Measurements from ENCODE around the gene LHFPL6. TPM values are rescaled to one million over a fixed set of nuclear protein-coding genes. Genes with fewer than 3 reads are reported as not detected.

Gene LHFPL6
- total and polyA plus RNA-seq, 5 donors from 2014 or later, result 0.20 to 0.42 TPM; not detected in 3

DNA sequence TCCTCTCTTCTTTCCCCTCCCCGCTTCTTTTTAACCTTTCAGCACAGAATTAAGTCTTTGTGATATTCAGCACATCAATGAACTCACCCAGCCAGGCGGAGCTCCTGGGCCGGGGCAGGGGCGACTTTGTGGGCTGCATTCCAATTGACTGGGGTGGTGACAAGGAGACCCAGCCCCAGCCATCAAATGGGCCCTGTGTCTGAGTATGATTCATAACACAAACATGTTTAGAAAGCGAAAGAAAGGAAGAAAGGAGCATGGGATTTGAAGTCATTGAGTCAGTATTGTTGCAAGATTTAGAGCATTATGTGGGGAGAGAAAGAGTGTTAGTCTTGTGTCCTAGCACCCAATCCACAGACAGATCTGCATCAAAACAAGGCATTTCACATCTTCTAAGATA is 185.3 kb downstream of the LHFPL6 start:
- H3K27ac Mint-ChIP-seq, result peak overlapping the region in 1 of 3 donors; percentile 34
- Histone ChIP-seq H3K27ac (ENCODE audit: insufficient read depth, low read length, poor library complexity, severe bottlenecking) (no peak overlapping the region), H3K36me3 (ENCODE audit: control insufficient read depth, insufficient read depth, low read length) (no peaks in the 10 kb centered on the region), H3K4me1 (ENCODE audit: control insufficient read depth, insufficient read depth, low read length, poor library complexity, severe bottlenecking) (no peaks in the 10 kb centered on the region), H3K27me3 (ENCODE audit: control insufficient read depth, insufficient read depth, low read length) (peaks cover 7% of the 10 kb centered on the region), H3K4me3 (ENCODE audit: low read depth, low read length) (no peak overlapping the region), H3K9me3 (ENCODE audit: control insufficient read depth in 2 of 2, low read length in 2 of 2) (no peaks in the 10 kb centered on the region)
- DNase-seq, result no peak
- H3K9me3 Mint-ChIP-seq, result peaks cover 0 to 2% (median 0%) of the 10 kb centered on the region in 7 donors
- no peaks in the 10 kb centered on the region for H3K4me1 Mint-ChIP-seq
- H3K27me3 Mint-ChIP-seq, result peaks cover 8% of the 10 kb centered on the region
- no peaks in the 10 kb centered on the region for H3K36me3 Mint-ChIP-seq
- no peak overlapping the region for H3K4me3 Mint-ChIP-seq
- no peak for ATAC-seq (ENCODE audit: low read depth in 2 of 2)

DNA sequence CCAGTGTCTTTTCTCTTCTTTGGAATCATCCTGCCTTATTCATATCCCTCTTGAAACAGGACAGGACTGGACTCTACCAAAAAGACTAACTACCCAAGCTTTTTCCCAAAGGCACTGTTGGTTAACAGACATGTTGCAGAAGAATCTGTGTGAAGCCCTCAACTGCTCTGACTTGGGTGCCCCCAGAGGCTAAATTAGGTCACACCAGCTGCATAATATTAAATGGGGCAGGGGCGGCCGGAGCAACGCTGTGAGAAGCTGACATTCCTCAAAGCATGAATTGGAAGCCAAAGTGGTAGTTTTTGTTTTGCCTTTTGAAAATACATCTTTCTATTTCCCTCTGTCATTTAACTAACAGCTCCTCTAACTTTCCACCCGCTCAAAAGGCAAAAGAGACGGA is 185.9 kb downstream of the LHFPL6 start:
- H3K27ac Mint-ChIP-seq, result peak overlapping the region in 1 of 3 donors; percentile 34
- H3K9me3 ChIP-seq (ENCODE audit: control insufficient read depth in 2 of 2, low read length in 2 of 2), result no peaks in the 10 kb centered on the region
- no peak overlapping the region for H3K4me3 ChIP-seq (ENCODE audit: low read depth, low read length)
- H3K27me3 Mint-ChIP-seq, result peaks cover 8% of the 10 kb centered on the region
- no peaks in the 10 kb centered on the region for H3K4me1 Mint-ChIP-seq
- no peaks in the 10 kb centered on the region for H3K4me1 ChIP-seq (ENCODE audit: control insufficient read depth, insufficient read depth, low read length, poor library complexity, severe bottlenecking)
- H3K27me3 ChIP-seq (ENCODE audit: control insufficient read depth, insufficient read depth, low read length), result peaks cover 7% of the 10 kb centered on the region
- ATAC-seq (ENCODE audit: low read depth in 2 of 2) (no peak), DNase-seq (no peak)
- H3K4me3 Mint-ChIP-seq, result no peak overlapping the region
- no peaks in the 10 kb centered on the region for H3K36me3 ChIP-seq (ENCODE audit: control insufficient read depth, insufficient read depth, low read length)
- no peak overlapping the region for H3K27ac ChIP-seq (ENCODE audit: insufficient read depth, low read length, poor library complexity, severe bottlenecking)
- peaks cover 0 to 2% (median 0%) of the 10 kb centered on the region in 7 donors for H3K9me3 Mint-ChIP-seq
- H3K36me3 Mint-ChIP-seq, result no peaks in the 10 kb centered on the region

- Mint-ChIP-seq H3K27ac (no peak overlapping the region), H3K27me3 (peaks cover 8% of the 10 kb centered on the region), H3K4me1 (no peaks in the 10 kb centered on the region), H3K9me3 (peaks cover 0 to 2% (median 0%) of the 10 kb centered on the region in 7 donors), H3K4me3 (no peak overlapping the region), H3K36me3 (no peaks in the 10 kb centered on the region)
- ATAC-seq (ENCODE audit: low read depth in 2 of 2) (no peak), DNase-seq (peak in 1 of 3 donors; percentile 12)
- Histone ChIP-seq H3K27ac (ENCODE audit: insufficient read depth, low read length, poor library complexity, severe bottlenecking) (no peak overlapping the region), H3K9me3 (ENCODE audit: control insufficient read depth in 2 of 2, low read length in 2 of 2) (no peaks in the 10 kb centered on the region), H3K36me3 (ENCODE audit: control insufficient read depth, insufficient read depth, low read length) (no peaks in the 10 kb centered on the region), H3K4me3 (ENCODE audit: low read depth, low read length) (no peak overlapping the region), H3K4me1 (ENCODE audit: control insufficient read depth, insufficient read depth, low read length, poor library complexity, severe bottlenecking) (no peaks in the 10 kb centered on the region), H3K27me3 (ENCODE audit: control insufficient read depth, insufficient read depth, low read length) (peaks cover 7% of the 10 kb centered on the region)
Measured at GRCh38 chr13:39415008-39415802, 187.8 kb downstream of the LHFPL6 start.

GRCh38 chr13:39414339-39414738 is 188.7 kb downstream of the LHFPL6 start:
- no peak for ATAC-seq (ENCODE audit: low read depth in 2 of 2)
- H3K9me3 ChIP-seq (ENCODE audit: control insufficient read depth in 2 of 2, low read length in 2 of 2), result no peaks in the 10 kb centered on the region
- no peak overlapping the region for H3K4me3 ChIP-seq (ENCODE audit: low read depth, low read length)
- Mint-ChIP-seq H3K27ac (no peak overlapping the region), H3K27me3 (peaks cover 13% of the 10 kb centered on the region), H3K36me3 (no peaks in the 10 kb centered on the region), H3K4me1 (no peaks in the 10 kb centered on the region), H3K4me3 (no peak overlapping the region), H3K9me3 (peaks cover 0 to 2% (median 0%) of the 10 kb centered on the region in 7 donors)
- no peaks in the 10 kb centered on the region for H3K36me3 ChIP-seq (ENCODE audit: control insufficient read depth, insufficient read depth, low read length)
- no peak overlapping the region for H3K27ac ChIP-seq (ENCODE audit: insufficient read depth, low read length, poor library complexity, severe bottlenecking)
- peaks cover 7% of the 10 kb centered on the region for H3K27me3 ChIP-seq (ENCODE audit: control insufficient read depth, insufficient read depth, low read length)
- H3K4me1 ChIP-seq (ENCODE audit: control insufficient read depth, insufficient read depth, low read length, poor library complexity, severe bottlenecking), result no peaks in the 10 kb centered on the region
- no peak for DNase-seq

- no peak for ATAC-seq (ENCODE audit: low read depth in 2 of 2)
- H3K27me3 ChIP-seq (ENCODE audit: control insufficient read depth, insufficient read depth, low read length), result peaks cover 4% of the 10 kb centered on the region
- Mint-ChIP-seq H3K36me3 (no peaks in the 10 kb centered on the region), H3K4me3 (no peak overlapping the region), H3K27me3 (peaks cover 13% of the 10 kb centered on the region), H3K4me1 (no peaks in the 10 kb centered on the region), H3K27ac (no peak overlapping the region), H3K9me3 (peaks cover 0 to 2% (median 0%) of the 10 kb centered on the region in 7 donors)
- DNase-seq, result no peak
- no peaks in the 10 kb centered on the region for H3K4me1 ChIP-seq (ENCODE audit: control insufficient read depth, insufficient read depth, low read length, poor library complexity, severe bottlenecking)
- H3K27ac ChIP-seq (ENCODE audit: insufficient read depth, low read length, poor library complexity, severe bottlenecking), result no peak overlapping the region
- H3K9me3 ChIP-seq (ENCODE audit: control insufficient read depth in 2 of 2, low read length in 2 of 2), result no peaks in the 10 kb centered on the region
- H3K36me3 ChIP-seq (ENCODE audit: control insufficient read depth, insufficient read depth, low read length), result no peaks in the 10 kb centered on the region
- no peak overlapping the region for H3K4me3 ChIP-seq (ENCODE audit: low read depth, low read length)
Measured at GRCh38 chr13:39411511-39411910, 191.5 kb downstream of the LHFPL6 start.

- ATAC-seq (ENCODE audit: low read depth in 2 of 2) (no peak), DNase-seq (no peak)
- Mint-ChIP-seq H3K36me3 (no peaks in the 10 kb centered on the region), H3K4me1 (no peaks in the 10 kb centered on the region), H3K27ac (no peak overlapping the region), H3K27me3 (peaks cover 13% of the 10 kb centered on the region), H3K4me3 (no peak overlapping the region), H3K9me3 (peaks cover 0 to 2% (median 0%) of the 10 kb centered on the region in 7 donors)
- H3K27me3 ChIP-seq (ENCODE audit: control insufficient read depth, insufficient read depth, low read length), result peaks cover 4% of the 10 kb centered on the region
- H3K9me3 ChIP-seq (ENCODE audit: control insufficient read depth in 2 of 2, low read length in 2 of 2), result no peaks in the 10 kb centered on the region
- H3K4me3 ChIP-seq (ENCODE audit: low read depth, low read length), result no peak overlapping the region
- no peak overlapping the region for H3K27ac ChIP-seq (ENCODE audit: insufficient read depth, low read length, poor library complexity, severe bottlenecking)
- no peaks in the 10 kb centered on the region for H3K36me3 ChIP-seq (ENCODE audit: control insufficient read depth, insufficient read depth, low read length)
- no peaks in the 10 kb centered on the region for H3K4me1 ChIP-seq (ENCODE audit: control insufficient read depth, insufficient read depth, low read length, poor library complexity, severe bottlenecking)
Measured at GRCh38 chr13:39410964-39411363, 192.0 kb downstream of the LHFPL6 start.

DNA sequence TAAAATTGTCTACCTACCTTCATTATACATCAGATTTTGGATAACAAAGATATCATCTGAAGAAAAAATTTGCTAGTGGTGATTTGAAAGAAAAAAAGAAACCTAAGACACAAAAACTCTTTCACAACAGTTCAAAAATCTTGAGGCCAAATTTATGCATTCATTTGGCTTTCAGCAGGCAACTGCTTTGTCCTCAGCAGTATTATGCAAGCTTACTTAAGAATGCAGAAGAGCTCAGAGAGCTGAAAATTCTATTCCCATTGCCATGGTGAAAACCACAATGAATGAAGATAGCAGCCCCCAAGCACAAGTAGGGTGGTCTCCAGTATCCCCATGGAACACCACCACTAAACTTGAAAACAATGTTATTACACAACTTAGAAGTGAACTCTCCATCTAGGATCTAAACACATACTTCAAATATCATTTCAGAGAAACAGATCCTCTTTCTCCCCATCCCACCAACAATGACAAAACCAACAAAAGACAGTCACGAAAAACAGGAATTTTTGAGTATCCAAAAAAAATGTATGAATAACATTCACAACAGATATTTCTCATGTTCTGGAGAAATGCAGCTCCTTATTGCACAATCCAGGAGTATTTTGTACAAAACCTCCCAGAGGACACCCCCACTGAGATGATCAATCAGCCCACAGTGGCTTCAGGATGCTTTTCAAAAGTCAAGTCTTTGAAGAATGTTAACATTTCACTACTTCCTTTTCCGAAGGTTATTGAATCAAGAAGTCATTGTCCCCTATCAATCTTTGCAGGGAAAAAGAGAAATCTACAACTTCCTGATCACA is 192.7 kb downstream of the LHFPL6 start:
- Histone ChIP-seq H3K36me3 (ENCODE audit: control insufficient read depth, insufficient read depth, low read length) (no peaks in the 10 kb centered on the region), H3K27ac (ENCODE audit: insufficient read depth, low read length, poor library complexity, severe bottlenecking) (no peak overlapping the region), H3K4me3 (ENCODE audit: low read depth, low read length) (no peak overlapping the region), H3K27me3 (ENCODE audit: control insufficient read depth, insufficient read depth, low read length) (peaks cover 4% of the 10 kb centered on the region), H3K9me3 (ENCODE audit: control insufficient read depth in 2 of 2, low read length in 2 of 2) (no peaks in the 10 kb centered on the region), H3K4me1 (ENCODE audit: control insufficient read depth, insufficient read depth, low read length, poor library complexity, severe bottlenecking) (no peaks in the 10 kb centered on the region)
- ATAC-seq (ENCODE audit: low read depth in 2 of 2), result no peak
- H3K9me3 Mint-ChIP-seq, result no peaks in the 10 kb centered on the region
- no peaks in the 10 kb centered on the region for H3K4me1 Mint-ChIP-seq
- H3K27ac Mint-ChIP-seq, result no peak overlapping the region
- H3K36me3 Mint-ChIP-seq, result no peaks in the 10 kb centered on the region
- DNase-seq, result no peak
- peaks cover 13% of the 10 kb centered on the region for H3K27me3 Mint-ChIP-seq
- H3K4me3 Mint-ChIP-seq, result no peak overlapping the region

Measured in CD4-positive, CD25-positive, alpha-beta regulatory T cell (primary cell).